GM12891 (cell line): ENCODE data around the gene SYS1.

Experiments
- PAX5 ChIP-seq: IDR thresholded peaks from 2 replicates; pipeline ENCODE4 v1.6.1; 2011; ENCODE audit warnings: low read length, moderate library complexity, mild to moderate bottlenecking; ENCODE audit not compliant: insufficient read depth, severe bottlenecking
- POLR2A ChIP-seq: IDR thresholded peaks from 2 replicates; pipeline ENCODE4 v1.6.1; 2011; ENCODE audit warnings: low read depth, low read length, control low read depth
- SPI1 ChIP-seq: IDR thresholded peaks from 2 replicates; pipeline ENCODE4 v1.6.1; 2011; ENCODE audit warnings: low read depth, low read length, control low read depth
- TAF1 ChIP-seq: IDR thresholded peaks from 2 replicates; pipeline ENCODE4 v1.6.1; 2011; ENCODE audit warnings: low read depth, low read length, control low read depth

GRCh38 chr20:45317826-45318225 is 45.1 kb upstream of the SYS1 start:
- TF ChIP-seq PAX5 (no peak), TAF1 (no peak), POLR2A (no peak), SPI1 (no peak)
